ENCODE results near the gene ENPEP.

DNA sequence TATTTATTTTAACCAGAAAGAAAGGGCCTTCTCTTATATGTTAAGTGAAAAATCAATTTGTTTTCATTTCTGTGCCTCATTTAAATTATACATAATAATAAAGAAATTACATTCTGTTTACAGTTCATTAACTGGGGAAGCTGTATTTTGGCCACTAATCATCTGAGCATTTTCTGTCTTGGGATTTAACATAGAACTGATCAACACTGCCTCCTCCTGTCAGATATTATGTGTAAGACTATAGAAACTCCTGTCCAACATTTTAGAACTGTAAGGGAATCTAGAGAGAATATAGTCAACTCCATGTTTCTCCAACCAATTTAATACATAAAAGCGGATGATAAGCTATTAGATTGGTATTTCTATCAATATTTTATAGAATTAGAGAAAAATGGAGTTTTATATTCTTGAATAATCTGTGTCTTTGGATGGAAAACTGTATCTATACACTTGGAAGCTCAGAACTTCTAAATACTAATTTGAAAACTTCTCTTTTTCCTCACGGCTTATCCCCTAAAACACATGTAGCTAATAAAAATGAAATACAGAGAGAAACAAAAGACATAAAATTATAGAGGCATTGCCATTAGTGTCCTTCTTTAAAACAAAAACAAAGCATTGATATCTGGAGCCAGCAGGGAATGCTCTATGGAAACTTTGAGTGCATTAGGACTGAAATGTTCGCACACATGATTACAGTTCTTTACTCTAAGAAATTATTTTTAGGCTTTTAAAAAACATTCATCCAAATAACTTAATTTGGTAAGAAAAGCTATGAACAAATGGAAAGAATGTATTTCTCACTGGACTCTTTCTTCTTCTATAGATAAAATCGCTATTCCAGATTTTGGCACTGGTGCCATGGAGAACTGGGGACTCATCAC lies 33.1 kb downstream of the ENPEP start:
- TF ChIP-seq REXO4 (CRISPR knock-in tag; IDR thresholded peaks at IDR 0.05; ENCODE audit: borderline replicate concordance) (no peak), HNRNPH1 (optimal IDR thresholded peaks at IDR 0.05; ENCODE audit: low read depth, low read length) (no peak), BHLHE40 (IDR thresholded peaks at IDR 0.05; ENCODE audit: low read length) (no peak), GABPA (IDR thresholded peaks at IDR 0.05; ENCODE audit: low read depth, low read length) (no peak), GABPA (CRISPR knock-in tag; IDR thresholded peaks at IDR 0.05; ENCODE audit: low read depth) (no peak), SRF (IDR thresholded peaks at IDR 0.05; ENCODE audit: low read depth, low read length) (no peak)
- TF ChIP-seq, protein P1, sequence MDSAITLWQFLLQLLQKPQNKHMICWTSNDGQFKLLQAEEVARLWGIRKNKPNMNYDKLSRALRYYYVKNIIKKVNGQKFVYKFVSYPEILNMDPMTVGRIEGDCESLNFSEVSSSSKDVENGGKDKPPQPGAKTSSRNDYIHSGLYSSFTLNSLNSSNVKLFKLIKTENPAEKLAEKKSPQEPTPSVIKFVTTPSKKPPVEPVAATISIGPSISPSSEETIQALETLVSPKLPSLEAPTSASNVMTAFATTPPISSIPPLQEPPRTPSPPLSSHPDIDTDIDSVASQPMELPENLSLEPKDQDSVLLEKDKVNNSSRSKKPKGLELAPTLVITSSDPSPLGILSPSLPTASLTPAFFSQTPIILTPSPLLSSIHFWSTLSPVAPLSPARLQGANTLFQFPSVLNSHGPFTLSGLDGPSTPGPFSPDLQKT (CRISPR knock-in tag; IDR thresholded peaks at IDR 0.05; ENCODE audit: borderline replicate concordance): no peak
- TF ChIP-seq, protein P2, sequence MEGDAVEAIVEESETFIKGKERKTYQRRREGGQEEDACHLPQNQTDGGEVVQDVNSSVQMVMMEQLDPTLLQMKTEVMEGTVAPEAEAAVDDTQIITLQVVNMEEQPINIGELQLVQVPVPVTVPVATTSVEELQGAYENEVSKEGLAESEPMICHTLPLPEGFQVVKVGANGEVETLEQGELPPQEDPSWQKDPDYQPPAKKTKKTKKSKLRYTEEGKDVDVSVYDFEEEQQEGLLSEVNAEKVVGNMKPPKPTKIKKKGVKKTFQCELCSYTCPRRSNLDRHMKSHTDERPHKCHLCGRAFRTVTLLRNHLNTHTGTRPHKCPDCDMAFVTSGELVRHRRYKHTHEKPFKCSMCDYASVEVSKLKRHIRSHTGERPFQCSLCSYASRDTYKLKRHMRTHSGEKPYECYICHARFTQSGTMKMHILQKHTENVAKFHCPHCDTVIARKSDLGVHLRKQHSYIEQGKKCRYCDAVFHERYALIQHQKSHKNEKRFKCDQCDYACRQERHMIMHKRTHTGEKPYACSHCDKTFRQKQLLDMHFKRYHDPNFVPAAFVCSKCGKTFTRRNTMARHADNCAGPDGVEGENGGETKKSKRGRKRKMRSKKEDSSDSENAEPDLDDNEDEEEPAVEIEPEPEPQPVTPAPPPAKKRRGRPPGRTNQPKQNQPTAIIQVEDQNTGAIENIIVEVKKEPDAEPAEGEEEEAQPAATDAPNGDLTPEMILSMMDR (CRISPR knock-in tag; IDR thresholded peaks at IDR 0.05): peak; percentile 50

Data from HepG2 (cell line).